HepG2 (cell line): ENCODE results near the gene HMGB4.

Experiments used
- CEBPB ChIP-seq: IDR thresholded peaks from 2 replicates; pipeline ENCODE4 v1.6.1; 2011; ENCODE audit warnings: low read depth, low read length, improper control_type of control experiment, borderline replicate concordance
- FOXM1 ChIP-seq: sonication (generic); formaldehyde crosslinking; IDR thresholded peaks from 2 replicates; pipeline ENCODE4 v1.5.0; 2020; ENCODE audit warnings: missing genetic modification reagents
- POLR2A ChIP-seq, 2 experiments: IDR thresholded peaks; 2 replicates each; pipeline ENCODE4 v1.6.1; 2011; ENCODE audit warnings: low read depth in 2 of 2, low read length in 2 of 2, mild to moderate bottlenecking in 1 of 2, moderate library complexity in 1 of 2; ENCODE audit not compliant: insufficient read depth in 1 of 2
- TAF1 ChIP-seq: sonication (generic); formaldehyde crosslinking; IDR thresholded peaks from 2 replicates; pipeline ENCODE4 v1.4.0; 2020; ENCODE audit warnings: missing genetic modification reagents
- ZNF556 ChIP-seq: sonication (generic); formaldehyde crosslinking; IDR thresholded peaks from 2 replicates; pipeline ENCODE4 v1.4.0; 2020; ENCODE audit warnings: mild to moderate bottlenecking, missing genetic modification reagents, borderline replicate concordance
- TF ChIP-seq, protein P1 (sequence below): IDR thresholded peaks from 2 replicates; pipeline ENCODE4 v1.6.1; 2016; ENCODE audit warnings: mild to moderate bottlenecking
- TF ChIP-seq, protein P2 (sequence below): sonication (generic); formaldehyde crosslinking; IDR thresholded peaks from 2 replicates; pipeline ENCODE4 v1.5.0; 2020; ENCODE audit warnings: mild to moderate bottlenecking, missing genetic modification reagents, moderate library complexity
- TF ChIP-seq, protein P3 (sequence below): sonication (generic); formaldehyde crosslinking; IDR thresholded peaks from 2 replicates; pipeline ENCODE4 v1.8.1; 2023; ENCODE audit warnings: missing genetic modification reagents, inconsistent platforms, borderline replicate concordance
- TF ChIP-seq, protein P4 (sequence below): sonication (generic); formaldehyde crosslinking; IDR thresholded peaks from 2 replicates; pipeline ENCODE4 v1.5.0; 2020; ENCODE audit warnings: missing genetic modification reagents, mild to moderate bottlenecking, borderline replicate concordance

DNA sequence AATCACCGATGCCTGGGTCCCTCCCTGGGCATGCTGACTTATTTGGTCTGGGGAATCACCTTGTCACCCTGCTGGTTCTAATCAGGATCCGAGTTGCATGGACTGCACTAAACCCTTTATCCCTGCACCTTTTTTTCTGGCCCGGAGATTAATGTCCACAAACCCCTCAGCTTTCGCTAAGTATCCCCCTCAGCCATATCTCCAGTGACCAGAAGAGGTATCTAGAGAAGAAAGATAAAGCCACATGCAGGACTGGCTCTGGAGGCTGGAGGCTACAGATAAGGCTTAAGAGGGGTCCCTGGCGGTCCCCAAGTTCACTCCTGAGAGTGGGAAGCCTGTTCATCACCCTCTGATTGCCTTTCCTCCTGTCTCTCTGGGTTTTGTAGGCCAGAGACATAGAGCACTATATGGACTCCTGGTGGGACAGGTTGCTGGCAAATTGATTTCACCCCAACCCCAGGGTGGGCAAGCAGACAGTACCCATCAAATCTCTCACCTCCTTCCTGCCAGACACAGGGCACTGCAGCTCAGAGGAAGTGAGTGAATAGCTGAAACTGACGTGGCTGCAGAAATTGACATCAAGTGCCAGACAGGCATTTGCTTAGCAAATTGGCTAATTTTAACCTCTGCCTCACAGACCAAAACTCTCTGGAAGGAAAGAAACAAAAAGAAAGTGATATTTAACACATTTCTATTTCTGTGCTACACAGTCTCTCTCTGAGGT is 38.8 kb downstream of the HMGB4 start:
- TF ChIP-seq, protein P1, sequence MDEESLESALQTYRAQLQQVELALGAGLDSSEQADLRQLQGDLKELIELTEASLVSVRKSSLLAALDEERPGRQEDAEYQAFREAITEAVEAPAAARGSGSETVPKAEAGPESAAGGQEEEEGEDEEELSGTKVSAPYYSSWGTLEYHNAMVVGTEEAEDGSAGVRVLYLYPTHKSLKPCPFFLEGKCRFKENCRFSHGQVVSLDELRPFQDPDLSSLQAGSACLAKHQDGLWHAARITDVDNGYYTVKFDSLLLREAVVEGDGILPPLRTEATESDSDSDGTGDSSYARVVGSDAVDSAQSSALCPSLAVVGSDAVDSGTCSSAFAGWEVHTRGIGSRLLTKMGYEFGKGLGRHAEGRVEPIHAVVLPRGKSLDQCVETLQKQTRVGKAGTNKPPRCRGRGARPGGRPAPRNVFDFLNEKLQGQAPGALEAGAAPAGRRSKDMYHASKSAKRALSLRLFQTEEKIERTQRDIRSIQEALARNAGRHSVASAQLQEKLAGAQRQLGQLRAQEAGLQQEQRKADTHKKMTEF (CRISPR knock-in tag) = no peak
- no peak for TF ChIP-seq FOXM1 (CRISPR knock-in tag)
- no peak for TF ChIP-seq TAF1 (CRISPR knock-in tag)
- no peak for TF ChIP-seq POLR2A (IDR thresholded peaks at IDR 0.05; ENCODE audit: insufficient read depth in 1 of 2, low read depth in 2 of 2, low read length in 2 of 2)
- TF ChIP-seq CEBPB = no peak
- TF ChIP-seq, protein P2, sequence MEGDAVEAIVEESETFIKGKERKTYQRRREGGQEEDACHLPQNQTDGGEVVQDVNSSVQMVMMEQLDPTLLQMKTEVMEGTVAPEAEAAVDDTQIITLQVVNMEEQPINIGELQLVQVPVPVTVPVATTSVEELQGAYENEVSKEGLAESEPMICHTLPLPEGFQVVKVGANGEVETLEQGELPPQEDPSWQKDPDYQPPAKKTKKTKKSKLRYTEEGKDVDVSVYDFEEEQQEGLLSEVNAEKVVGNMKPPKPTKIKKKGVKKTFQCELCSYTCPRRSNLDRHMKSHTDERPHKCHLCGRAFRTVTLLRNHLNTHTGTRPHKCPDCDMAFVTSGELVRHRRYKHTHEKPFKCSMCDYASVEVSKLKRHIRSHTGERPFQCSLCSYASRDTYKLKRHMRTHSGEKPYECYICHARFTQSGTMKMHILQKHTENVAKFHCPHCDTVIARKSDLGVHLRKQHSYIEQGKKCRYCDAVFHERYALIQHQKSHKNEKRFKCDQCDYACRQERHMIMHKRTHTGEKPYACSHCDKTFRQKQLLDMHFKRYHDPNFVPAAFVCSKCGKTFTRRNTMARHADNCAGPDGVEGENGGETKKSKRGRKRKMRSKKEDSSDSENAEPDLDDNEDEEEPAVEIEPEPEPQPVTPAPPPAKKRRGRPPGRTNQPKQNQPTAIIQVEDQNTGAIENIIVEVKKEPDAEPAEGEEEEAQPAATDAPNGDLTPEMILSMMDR (CRISPR knock-in tag) = no peak
- TF ChIP-seq ZNF556 (CRISPR knock-in tag) = no peak
- TF ChIP-seq, protein P3, sequence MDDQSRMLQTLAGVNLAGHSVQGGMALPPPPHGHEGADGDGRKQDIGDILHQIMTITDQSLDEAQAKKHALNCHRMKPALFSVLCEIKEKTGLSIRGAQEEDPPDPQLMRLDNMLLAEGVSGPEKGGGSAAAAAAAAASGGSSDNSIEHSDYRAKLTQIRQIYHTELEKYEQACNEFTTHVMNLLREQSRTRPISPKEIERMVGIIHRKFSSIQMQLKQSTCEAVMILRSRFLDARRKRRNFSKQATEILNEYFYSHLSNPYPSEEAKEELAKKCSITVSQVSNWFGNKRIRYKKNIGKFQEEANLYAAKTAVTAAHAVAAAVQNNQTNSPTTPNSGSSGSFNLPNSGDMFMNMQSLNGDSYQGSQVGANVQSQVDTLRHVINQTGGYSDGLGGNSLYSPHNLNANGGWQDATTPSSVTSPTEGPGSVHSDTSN (CRISPR knock-in tag) = no peak
- TF ChIP-seq, protein P4, sequence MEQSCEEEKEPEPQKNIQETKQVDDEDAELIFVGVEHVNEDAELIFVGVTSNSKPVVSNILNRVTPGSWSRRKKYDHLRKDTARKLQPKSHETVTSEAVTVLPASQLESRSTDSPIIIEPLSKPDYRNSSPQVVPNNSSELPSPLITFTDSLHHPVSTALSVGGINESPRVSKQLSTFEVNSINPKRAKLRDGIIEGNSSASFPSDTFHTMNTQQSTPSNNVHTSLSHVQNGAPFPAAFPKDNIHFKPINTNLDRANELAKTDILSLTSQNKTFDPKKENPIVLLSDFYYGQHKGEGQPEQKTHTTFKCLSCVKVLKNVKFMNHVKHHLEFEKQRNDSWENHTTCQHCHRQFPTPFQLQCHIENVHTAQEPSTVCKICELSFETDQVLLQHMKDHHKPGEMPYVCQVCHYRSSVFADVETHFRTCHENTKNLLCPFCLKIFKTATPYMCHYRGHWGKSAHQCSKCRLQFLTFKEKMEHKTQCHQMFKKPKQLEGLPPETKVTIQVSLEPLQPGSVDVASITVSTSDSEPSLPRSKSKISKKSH (CRISPR knock-in tag) = no peak
